H1 (cell line): ENCODE results near the gene P4HB. TPM values are rescaled to one million over a fixed set of nuclear protein-coding genes. Genes with fewer than 3 reads are reported as not detected.

Source experiments
- CTCF ChIA-PET: fragments of 300-600 bp; sonication (Branson Sonifier 250); formaldehyde crosslinking; loops from one replicate; lab custom pipeline; 2021; ENCODE audit not compliant: partially characterized antibody; lab: Charles Lee
- POLR2A ChIA-PET: fragments of 300-600 bp; sonication (Branson Sonifier 250); formaldehyde crosslinking; loops from one replicate; lab custom pipeline; 2021; ENCODE audit warnings: inconsistent platforms; ENCODE audit not compliant: partially characterized antibody; lab: Charles Lee
- DNase-seq, 2 experiments: peaks; one replicate each; pipeline versions ENCODE4 v3.0.0 to v3.0.0-alpha.2; 2010 to 2022; ENCODE audit warnings: low spot score in 2 of 2, low read depth in 1 of 2, mixed read lengths in 1 of 2
- FAIRE-seq: peaks from 2 replicates; lab custom pipeline; 2011; peaks lifted over from hg19 to GRCh38; lab: Jason Lieb, UNC
- H2AFZ ChIP-seq: 2 replicates; pipeline ENCODE4 v1.8.1; 2012; ENCODE audit warnings: low read length, inconsistent platforms
- H2AK5ac ChIP-seq: 2 replicates; pipeline ENCODE4 v1.6.1; 2013; ENCODE audit warnings: low read depth, low read length
- H2BK120ac ChIP-seq: replicated peaks from 2 replicates; pipeline ENCODE3; 2013; ENCODE audit warnings: low read depth, low read length, inconsistent platforms
- H2BK12ac ChIP-seq: 2 replicates; pipeline ENCODE4 v1.6.1; 2013; ENCODE audit warnings: low read depth, low read length
- H2BK15ac ChIP-seq: 2 replicates; pipeline ENCODE4 v1.6.1; 2013; ENCODE audit warnings: low read length
- H2BK20ac ChIP-seq: 2 replicates; pipeline ENCODE4 v1.6.1; 2013; ENCODE audit warnings: low read length
- H2BK5ac ChIP-seq: 2 replicates; pipeline ENCODE4 v1.6.1; 2013; ENCODE audit warnings: low read depth, low read length
- H3K14ac ChIP-seq: 2 replicates; pipeline ENCODE4 v1.6.1; 2013; ENCODE audit warnings: inconsistent platforms; ENCODE audit not compliant: insufficient read length
- H3K18ac ChIP-seq: 2 replicates; pipeline ENCODE4 v1.6.1; 2013; ENCODE audit warnings: low read length; ENCODE audit errors: extremely low read depth
- H3K23ac ChIP-seq: 2 replicates; pipeline ENCODE4 v1.6.1; 2013; ENCODE audit warnings: inconsistent platforms; ENCODE audit not compliant: insufficient read length
- H3K23me2 ChIP-seq: 2 replicates; pipeline ENCODE4 v1.6.1; 2013; ENCODE audit warnings: low read depth, low read length
- H3K27ac ChIP-seq: 2 replicates; pipeline ENCODE4 v1.6.1; 2011; ENCODE audit warnings: low read depth, low read length, inconsistent platforms
- H3K27me3 ChIP-seq, 4 experiments: replicated peaks in 1 of 4; 1 replicate in 1 of 4; 2 replicates in 3 of 4; pipeline versions ENCODE4 v1.6.1 to v1.8.1; 2011 to 2013; ENCODE audit warnings: low read length in 3 of 4, mild to moderate bottlenecking in 3 of 4, inconsistent platforms in 2 of 4, mixed read lengths in 2 of 4, moderate library complexity in 1 of 4; ENCODE audit not compliant: control insufficient read depth in 3 of 4, insufficient read depth in 3 of 4; ENCODE audit errors: extremely low read depth in 1 of 4
- H3K36me3 ChIP-seq, 4 experiments: 2 replicates each; pipeline versions ENCODE4 v1.6.1 to v1.8.1; 2011 to 2013; ENCODE audit warnings: mild to moderate bottlenecking in 4 of 4, low read length in 3 of 4, moderate library complexity in 2 of 4, control low read depth in 1 of 4, inconsistent platforms in 1 of 4; ENCODE audit not compliant: insufficient read depth in 4 of 4, control insufficient read depth in 2 of 4
- H3K4ac ChIP-seq: replicated peaks from 2 replicates; pipeline ENCODE3; 2013; ENCODE audit warnings: low read length, low read depth, mixed read lengths, inconsistent platforms; ENCODE audit not compliant: insufficient read length
- H3K4me1 ChIP-seq, 4 experiments: replicated peaks in 1 of 4; 1 replicate in 1 of 4; 2 replicates in 3 of 4; pipeline versions ENCODE4 v1.6.1 to v1.8.1; 2011 to 2013; ENCODE audit warnings: low read length in 3 of 4, inconsistent platforms in 2 of 4, mixed read lengths in 1 of 4; ENCODE audit not compliant: insufficient read depth in 4 of 4, control insufficient read depth in 3 of 4
- H3K4me2 ChIP-seq, 2 experiments: 2 replicates each; pipeline versions ENCODE4 v1.6.1 to v1.8.1; 2011 to 2013; ENCODE audit warnings: low read depth in 2 of 2, low read length in 2 of 2, control low read depth in 1 of 2, inconsistent platforms in 1 of 2, mild to moderate bottlenecking in 1 of 2; ENCODE audit not compliant: insufficient read depth in 1 of 2
- H3K4me3 ChIP-seq, 4 experiments: fragments of 200-600, 300-600 bp in 1 of 4; sonication (generic), shearing (Covaris generic), sonication (Bioruptor Twin) in 1 of 4; 2 replicates each; pipeline versions ENCODE4 v1.5.1 to v1.8.1; 2011 to 2016; ENCODE audit warnings: low read length in 4 of 4, low read depth in 3 of 4, control low read depth in 2 of 4, inconsistent platforms in 2 of 4, mild to moderate bottlenecking in 2 of 4, mixed read lengths in 1 of 4, moderate library complexity in 1 of 4; ENCODE audit not compliant: insufficient read depth in 2 of 4; ENCODE audit errors: extremely low read depth in 1 of 4
- H3K56ac ChIP-seq: replicated peaks from 2 replicates; pipeline ENCODE3; 2013; ENCODE audit warnings: low read depth, mild to moderate bottlenecking, mixed read lengths, low read length, inconsistent platforms; ENCODE audit not compliant: insufficient read length
- H3K79me1 ChIP-seq: 2 replicates; pipeline ENCODE4 v1.6.1; 2013; ENCODE audit warnings: low read depth, low read length, control low read depth
- H3K79me2 ChIP-seq, 2 experiments: 2 replicates each; pipeline versions ENCODE4 v1.6.1 to v1.8.1; 2012 to 2013; ENCODE audit warnings: low read length in 2 of 2, mild to moderate bottlenecking in 2 of 2, inconsistent platforms in 1 of 2; ENCODE audit not compliant: insufficient read depth in 2 of 2, control insufficient read depth in 1 of 2
- H3K9ac ChIP-seq, 4 experiments: replicated peaks in 1 of 4; 1 replicate in 1 of 4; 2 replicates in 3 of 4; pipeline versions ENCODE4 v1.6.1 to v1.8.1; 2011 to 2013; ENCODE audit warnings: low read depth in 3 of 4, low read length in 3 of 4, control low read depth in 2 of 4, mild to moderate bottlenecking in 2 of 4, moderate library complexity in 2 of 4, inconsistent platforms in 1 of 4; ENCODE audit errors: extremely low read depth in 1 of 4
- H3K9me3 ChIP-seq, 2 experiments: 2 replicates each; pipeline versions ENCODE4 v1.6.1 to v1.8.1; 2012 to 2013; ENCODE audit warnings: mild to moderate bottlenecking in 2 of 2, moderate library complexity in 2 of 2, control low read depth in 1 of 2, inconsistent platforms in 1 of 2, low read depth in 1 of 2, low read length in 1 of 2, mixed read lengths in 1 of 2; ENCODE audit not compliant: insufficient read depth in 2 of 2
- H4K20me1 ChIP-seq, 2 experiments: replicated peaks in 1 of 2; 2 replicates each; pipeline versions ENCODE3 to v1.8.1; 2011 to 2013; ENCODE audit warnings: inconsistent platforms in 2 of 2, low read length in 2 of 2, mild to moderate bottlenecking in 1 of 2; ENCODE audit not compliant: insufficient read depth in 2 of 2, control insufficient read depth in 1 of 2
- H4K5ac ChIP-seq: 2 replicates; pipeline ENCODE4 v1.6.1; 2013; ENCODE audit warnings: low read length, low read depth, mixed read lengths, inconsistent platforms; ENCODE audit not compliant: insufficient read length
- H4K8ac ChIP-seq: 2 replicates; pipeline ENCODE4 v1.8.0; 2013; ENCODE audit warnings: mild to moderate bottlenecking, moderate library complexity, low read length, inconsistent platforms; ENCODE audit not compliant: insufficient read depth; ENCODE audit errors: extremely low read depth
- H4K91ac ChIP-seq: replicated peaks from 2 replicates; pipeline ENCODE3; 2013; ENCODE audit warnings: low read length, mixed read lengths, inconsistent platforms; ENCODE audit not compliant: insufficient read length
- ATF2 ChIP-seq: IDR thresholded peaks from 2 replicates; pipeline ENCODE4 v1.6.1; 2012; ENCODE audit warnings: low read length, inconsistent platforms
- EGR1 ChIP-seq: IDR thresholded peaks from 2 replicates; pipeline ENCODE4 v1.6.1; 2011; ENCODE audit warnings: low read depth, low read length, borderline replicate concordance
- JUND ChIP-seq: IDR thresholded peaks from 2 replicates; pipeline ENCODE4 v1.6.1; 2011; ENCODE audit warnings: mild to moderate bottlenecking, improper control_type of control experiment, low read length
- NANOG ChIP-seq: IDR thresholded peaks from 2 replicates; pipeline ENCODE4 v1.6.1; 2011; ENCODE audit warnings: low read length, low read depth, mild to moderate bottlenecking, inconsistent platforms; ENCODE audit not compliant: insufficient read depth, poor library complexity, severe bottlenecking
- POU5F1 ChIP-seq: IDR thresholded peaks from 2 replicates; pipeline ENCODE4 v1.6.1; 2011; ENCODE audit warnings: low read depth, mild to moderate bottlenecking, low read length, moderate library complexity
- RAD21 ChIP-seq, 2 experiments: IDR thresholded peaks in 1 of 2; conservative IDR thresholded peaks in 1 of 2; 2 replicates each; pipeline ENCODE4 v1.6.1; 2011; ENCODE audit warnings: low read depth in 2 of 2, low read length in 2 of 2, improper control_type of control experiment in 1 of 2, inconsistent platforms in 1 of 2, mild to moderate bottlenecking in 1 of 2, moderate library complexity in 1 of 2
- SP1 ChIP-seq: IDR thresholded peaks from 2 replicates; pipeline ENCODE4 v1.6.1; 2011; ENCODE audit warnings: low read depth, low read length
- WGBS, 2 experiments: shearing (Covaris generic) in 1 of 2; methylation state at CpG; one replicate each; pipeline versions ENCODE4 v1.1.6 to v1.1.7; 2013 to 2015; ENCODE audit warnings: low lambda C conversion rate in 2 of 2, mixed read lengths in 2 of 2, inconsistent platforms in 1 of 2, low coverage in 1 of 2, missing lambda C conversion rate in 1 of 2; ENCODE audit not compliant: insufficient replicate concordance in 2 of 2, insufficient coverage in 1 of 2, insufficient read length in 1 of 2; ENCODE audit errors: extremely low coverage in 1 of 2, missing lambda C conversion rate in 1 of 2; 5-methylcytosine and 5-hydroxymethylcytosine counted together
- polyA plus RNA-seq, 7 experiments: library from polyadenylated mRNA; depleted of rRNA in 3 of 7; stranded (reverse) in 5 of 7; unstranded in 2 of 7; fragments of >200 nt in 5 of 7; fragments of 200-250 nt in 2 of 7; gene quantifications; 1 replicate in 5 of 7; 2 replicates in 1 of 7; 4 replicates in 1 of 7; pipeline versions ENCODE4 v1.2.1 to v1.2.3, GENCODE V29; 2011 to 2013; ENCODE audit warnings: missing spikeins in 2 of 7, mixed read lengths in 2 of 7
- total RNA-seq: library from RNA; stranded (reverse); fragmentation: NEBNext Ultra II Directional; extraction: Animal tissue kit (Norgen Biotek cat#: 25700); gene quantifications from 2 replicates; pipeline ENCODE4 v1.2.1, GENCODE V29; 2021

Gene P4HB
- total and polyA plus RNA-seq, 2 of the 8 experiments (the other 6 are each of a cell fraction or from before 2014, with no cell fraction given): 41.4 to 379 TPM

DNA sequence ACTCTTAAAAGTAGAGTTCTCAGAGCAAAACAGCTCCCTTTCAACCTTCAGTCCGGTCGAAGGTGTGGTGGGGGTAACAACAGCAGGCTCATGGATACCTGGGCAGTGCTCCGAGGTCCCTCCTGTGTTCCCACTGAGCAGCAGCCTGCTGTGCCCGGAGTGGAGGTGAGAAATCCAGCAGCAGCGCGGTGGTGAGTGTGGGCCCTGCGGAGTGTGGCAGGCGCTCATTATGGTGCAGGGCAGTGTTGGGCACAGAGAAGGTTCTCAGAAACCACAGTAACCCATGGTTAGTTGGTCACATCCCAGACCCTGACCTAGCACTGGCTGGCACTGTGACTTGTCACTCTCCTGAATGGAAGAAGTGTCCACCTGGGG is 5.0 kb upstream of the P4HB start:
- POLR2A ChIA-PET: interaction anchor here (0.9 to 6.6 kb wide), 14 partner anchors 8 to 239 kb away, joined by 3 to 36 read pairs (median 4); partner anchors contain the start of gene MCRIP1
- H4K20me1 ChIP-seq: peaks cover 11 to 46% of the 10 kb centered on the region in 2 experiments
- DNase-seq: no peak
- TF ChIP-seq RAD21 (IDR thresholded peaks at IDR 0.05 in 1 of 2, conservative IDR thresholded peaks at IDR 0.05 in 1 of 2; ENCODE audit: low read depth in 2 of 2, low read length in 2 of 2): no peak
- TF ChIP-seq JUND: no peak
- no peak for TF ChIP-seq SP1
- no peak for TF ChIP-seq POU5F1
- no peak for TF ChIP-seq ATF2
- no peak for TF ChIP-seq EGR1
- TF ChIP-seq NANOG: no peak

More for the DNA sequence above, 5.0 kb upstream of the P4HB start:
- Histone ChIP-seq H4K91ac (no peak overlapping the region), H3K79me1 (peaks cover 3% of the 10 kb centered on the region), H3K79me2 (peaks cover 0 to 31% of the 10 kb centered on the region in 2 experiments; a peak in 3 of 4 replicates), H4K5ac (no peak overlapping the region), H2AK5ac (no peak overlapping the region), H3K27me3 (no peaks in the 10 kb centered on the region), H3K9me3 (no peaks in the 10 kb centered on the region), H2BK5ac (no peak overlapping the region), H3K4me3 (no peak overlapping the region), H2BK12ac (no peak overlapping the region), H3K36me3 (peaks cover 2 to 29% (median 9%) of the 10 kb centered on the region in 4 experiments; a peak in 4 of 8 replicates), H3K4me2 (no peak overlapping the region), H4K8ac (no peak overlapping the region), H2BK120ac (no peak overlapping the region), H2BK20ac (no peak overlapping the region), H3K23me2 (peaks cover 5% of the 10 kb centered on the region; the same call in 1 of the 2 replicates), H2BK15ac (no peak overlapping the region), H3K14ac (no peak overlapping the region), H3K23ac (no peak overlapping the region), H3K4me1 (peaks cover 0 to 28% (median 21%) of the 10 kb centered on the region in 4 experiments; a peak in 5 of 7 replicates), H2AFZ (no peak overlapping the region), H3K18ac (no peak overlapping the region), H3K9ac (no peak overlapping the region), H3K4ac (no peak overlapping the region), H3K27ac (no peak overlapping the region), H3K56ac (no peak overlapping the region)
- WGBS, 2 experiments: 95% methylated on average over 8 of the region's 8 CpGs; no CpG with 5 or more reads in 1 of the 2 experiments
- FAIRE-seq: no peak
- CTCF ChIA-PET: interaction anchor here (0.6 to 1.2 kb wide), 4 partner anchors 60 to 158 kb away, joined by 3 read pairs; no protein-coding TSS in a partner anchor
